Astrocyte (in vitro differentiated cells and primary cell): ENCODE data around the gene GMPPA. TPM values are rescaled to one million over a fixed set of nuclear protein-coding genes. Genes with fewer than 3 reads are reported as not detected.

Experiments used
- DNase-seq: peaks from one replicate; pipeline ENCODE4 v3.0.0-alpha.2; 2010; ENCODE audit warnings: low read depth
- FAIRE-seq: peaks from 2 replicates; lab custom pipeline; 2011; peaks lifted over from hg19 to GRCh38; lab: Jason Lieb, UNC
- H2AFZ ChIP-seq: 2 replicates; pipeline ENCODE4 v1.6.0; 2012; ENCODE audit warnings: low read depth, low read length, inconsistent platforms
- H3K27ac ChIP-seq: 2 replicates; pipeline ENCODE4 v1.5.1; 2011; ENCODE audit warnings: low read depth, low read length, inconsistent platforms
- H3K27me3 ChIP-seq: 2 replicates; pipeline ENCODE4 v1.6.0; 2011; ENCODE audit warnings: low read length, inconsistent platforms; ENCODE audit not compliant: insufficient read depth
- H3K36me3 ChIP-seq: 2 replicates; pipeline ENCODE4 v1.5.1; 2011; ENCODE audit warnings: low read length, inconsistent platforms; ENCODE audit not compliant: insufficient read depth
- H3K4me1 ChIP-seq: 2 replicates; pipeline ENCODE4 v1.5.1; 2011; ENCODE audit warnings: low read length, inconsistent platforms; ENCODE audit not compliant: insufficient read depth
- H3K4me2 ChIP-seq: 2 replicates; pipeline ENCODE4 v1.6.0; 2012; ENCODE audit warnings: low read length, inconsistent platforms
- H3K4me3 ChIP-seq: 2 replicates; pipeline ENCODE4 v1.5.1; 2011; ENCODE audit warnings: low read depth, mild to moderate bottlenecking, low read length, inconsistent platforms; ENCODE audit not compliant: insufficient read depth
- H3K79me2 ChIP-seq: 2 replicates; pipeline ENCODE4 v1.6.0; 2012; ENCODE audit warnings: mild to moderate bottlenecking, low read length, inconsistent platforms; ENCODE audit not compliant: insufficient read depth
- H3K9ac ChIP-seq: 2 replicates; pipeline ENCODE4 v1.6.0; 2012; ENCODE audit warnings: mild to moderate bottlenecking, low read length, inconsistent platforms
- H3K9me3 ChIP-seq: 2 replicates; pipeline ENCODE4 v1.5.1; 2012; ENCODE audit warnings: low read depth, mild to moderate bottlenecking, low read length, inconsistent platforms; ENCODE audit not compliant: insufficient read depth
- H4K20me1 ChIP-seq: 2 replicates; pipeline ENCODE4 v1.6.0; 2012; ENCODE audit warnings: low read length, inconsistent platforms; ENCODE audit not compliant: insufficient read depth
- H3K27ac Mint-ChIP-seq: one replicate; pipeline ENCODE4 v1.8.0; 2021; ENCODE audit warnings: mild to moderate bottlenecking, mixed read lengths; ENCODE audit not compliant: unreplicated experiment
- H3K27me3 Mint-ChIP-seq: one replicate; pipeline ENCODE4 v1.8.0; 2021; ENCODE audit warnings: low read depth, mixed read lengths; ENCODE audit not compliant: unreplicated experiment
- H3K36me3 Mint-ChIP-seq: one replicate; pipeline ENCODE4 v1.8.0; 2021; ENCODE audit warnings: low read depth, mixed read lengths; ENCODE audit not compliant: unreplicated experiment
- H3K4me1 Mint-ChIP-seq: one replicate; pipeline ENCODE4 v1.8.0; 2021; ENCODE audit warnings: low read depth, mixed read lengths; ENCODE audit not compliant: unreplicated experiment
- H3K4me3 Mint-ChIP-seq: one replicate; pipeline ENCODE4 v1.8.0; 2021; ENCODE audit warnings: mild to moderate bottlenecking, moderate library complexity, mixed read lengths; ENCODE audit not compliant: unreplicated experiment
- H3K9me3 Mint-ChIP-seq: one replicate; pipeline ENCODE4 v1.8.0; 2021; ENCODE audit warnings: mild to moderate bottlenecking, mixed read lengths; ENCODE audit not compliant: unreplicated experiment
- CTCF ChIP-seq: IDR thresholded peaks from 2 replicates; pipeline ENCODE4 v1.5.1; 2011; ENCODE audit warnings: low read depth, mild to moderate bottlenecking, inconsistent platforms, low read length, moderate library complexity; ENCODE audit not compliant: insufficient read depth
- EZH2 ChIP-seq: IDR thresholded peaks from 2 replicates; pipeline ENCODE4 v1.6.1; 2012; ENCODE audit warnings: mild to moderate bottlenecking, low read length, inconsistent platforms; ENCODE audit not compliant: insufficient read depth
- total RNA-seq: library from RNA; stranded (reverse); gene quantifications from 2 replicates; pipeline ENCODE4 v1.2.1, GENCODE V29; 2021

Gene GMPPA
- total RNA-seq, 1 donor from 2014 or later = 49.5 TPM

GRCh38 chr2:219536425-219536824 is 37.7 kb downstream of the GMPPA start:
- H3K36me3 Mint-ChIP-seq = peaks cover 9% of the 10 kb centered on the region
- Histone ChIP-seq H3K27me3 (no peaks in the 10 kb centered on the region), H3K4me1 (peaks cover 19% of the 10 kb centered on the region), H3K4me3 (no peak overlapping the region), H4K20me1 (peaks cover 42% of the 10 kb centered on the region), H3K36me3 (peaks cover 13% of the 10 kb centered on the region), H3K9me3 (no peaks in the 10 kb centered on the region), H3K9ac (no peak overlapping the region), H3K27ac (no peak overlapping the region), H3K4me2 (no peak overlapping the region), H2AFZ (no peak overlapping the region), H3K79me2 (peaks cover 18% of the 10 kb centered on the region)
- no peak overlapping the region for H3K4me3 Mint-ChIP-seq
- no peak for FAIRE-seq
- H3K4me1 Mint-ChIP-seq = peaks cover 7% of the 10 kb centered on the region
- peaks cover 12% of the 10 kb centered on the region for H3K27me3 Mint-ChIP-seq
- TF ChIP-seq CTCF (no peak), EZH2 (no peak)
- no peaks in the 10 kb centered on the region for H3K9me3 Mint-ChIP-seq
- DNase-seq = no peak
- no peak overlapping the region for H3K27ac Mint-ChIP-seq

DNA sequence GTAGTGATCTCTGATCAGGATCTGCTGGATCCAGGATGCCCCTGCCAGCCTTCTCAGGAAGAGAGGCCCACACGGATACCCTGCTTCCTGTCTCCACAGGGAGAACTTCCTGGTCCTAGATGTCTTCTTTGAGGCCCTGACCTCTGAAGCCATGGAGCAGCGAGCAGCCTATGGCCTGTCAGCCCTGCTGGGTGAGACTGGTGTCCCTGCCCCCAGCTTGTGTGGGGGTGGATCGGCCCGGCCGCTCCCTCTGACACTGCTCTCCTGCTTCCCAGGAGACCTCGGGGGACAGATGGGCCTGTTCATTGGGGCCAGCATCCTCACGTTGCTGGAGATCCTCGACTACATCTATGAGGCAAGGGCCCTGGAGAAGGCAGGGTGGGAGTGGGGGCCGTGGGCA is 38.3 kb downstream of the GMPPA start:
- H3K27ac Mint-ChIP-seq = peak overlapping the region; percentile 58

More for the DNA sequence above, 38.3 kb downstream of the GMPPA start:
- Mint-ChIP-seq H3K27me3 (peaks cover 10% of the 10 kb centered on the region), H3K4me3 (no peak overlapping the region), H3K36me3 (peaks cover 9% of the 10 kb centered on the region), H3K9me3 (no peaks in the 10 kb centered on the region), H3K4me1 (peaks cover 7% of the 10 kb centered on the region)
- Histone ChIP-seq H3K79me2 (peaks cover 23% of the 10 kb centered on the region), H4K20me1 (peaks cover 47% of the 10 kb centered on the region), H3K36me3 (peaks cover 13% of the 10 kb centered on the region), H3K9ac (no peak overlapping the region), H3K4me1 (peaks cover 24% of the 10 kb centered on the region), H3K27me3 (no peaks in the 10 kb centered on the region), H2AFZ (no peak overlapping the region), H3K4me2 (no peak overlapping the region), H3K27ac (no peak overlapping the region), H3K4me3 (no peak overlapping the region), H3K9me3 (no peaks in the 10 kb centered on the region)
- no peak for TF ChIP-seq EZH2
- TF ChIP-seq CTCF = no peak
- FAIRE-seq = no peak
- DNase-seq = no peak
